Adrenal gland (tissue), 12 donors: ENCODE measurements around the gene NLRP3. TPM values are rescaled to one million over a fixed set of nuclear protein-coding genes. Genes with fewer than 3 reads are reported as not detected.
A peak's percentile ranks its signal among the peaks of the same experiment; 100 is the strongest.

Experiments
- DNase-seq, 7 donors: peaks; one replicate each; pipeline ENCODE4 v3.0.0-alpha.2; 2019 to 2020
- H3K27ac ChIP-seq, 5 donors: fragments of 200-600 bp; sonication (generic) in 4 of 5; 1 replicate in 3 of 5; 2 replicates in 2 of 5; pipeline versions ENCODE4 v1.5.1 to v1.8.0; 2016 to 2020; ENCODE audit warnings: mild to moderate bottlenecking in 1 of 5
- H3K27me3 ChIP-seq: fragments of 200-600 bp; 2 replicates; pipeline ENCODE4 v1.8.0; 2021
- H3K36me3 ChIP-seq, 2 donors: fragments of 200-600 bp; replicated peaks in 1 of 2; 1 replicate in 1 of 2; 2 replicates in 1 of 2; pipeline versions ENCODE4 v1.5.1 to v1.8.0; 2018 to 2022
- H3K4me1 ChIP-seq, 2 donors: fragments of 200-600 bp; replicated peaks in 1 of 2; 1 replicate in 1 of 2; 2 replicates in 1 of 2; pipeline versions ENCODE4 v1.5.1 to v1.8.0; 2018 to 2021
- H3K4me3 ChIP-seq, 4 donors: fragments of 200-600 bp; sonication (generic) in 3 of 4; one replicate each; pipeline ENCODE4 v1.5.1; 2016 to 2018
- H3K9me3 ChIP-seq, 3 donors: fragments of 200-600 bp; sonication (generic) in 1 of 3; replicated peaks in 1 of 3; 1 replicate in 2 of 3; 2 replicates in 1 of 3; pipeline versions ENCODE4 v1.5.1 to v1.8.0; 2016 to 2021
- CTCF ChIP-seq, 6 experiments: fragments of 450-650 bp in 4 of 6; fragments of 200-600 bp in 2 of 6; sonication (generic) in 1 of 6; IDR thresholded peaks; 1 replicate in 5 of 6; 2 replicates in 1 of 6; pipeline versions ENCODE4 v1.5.1 to v1.8.0; 2016 to 2021; ENCODE audit warnings: antibody characterized with exemption in 6 of 6, mild to moderate bottlenecking in 2 of 6, moderate library complexity in 1 of 6
- POLR2A ChIP-seq, 2 donors: fragments of 450-650 bp; IDR thresholded peaks; one replicate each; pipeline ENCODE4 v1.6.1; 2017; ENCODE audit warnings: antibody characterized with exemption in 2 of 2, mild to moderate bottlenecking in 2 of 2, moderate library complexity in 1 of 2
- WGBS, 4 donors: extraction: QIAGEN DNeasy Blood & Tissue Kit in 2 of 4; methylation state at CpG; one replicate each; pipeline versions ENCODE4 v1.1.5 to v1.1.7; 2013 to 2017; 5-methylcytosine and 5-hydroxymethylcytosine counted together
- intact Hi-C, 2 donors: fragments of 100-400 bp; cut with DNase I; formaldehyde crosslinking; loops; one replicate each; pipeline versions ENCODE4 v1.14.1 to v1.15.0; 2022 to 2023
- polyA plus RNA-seq, 3 donors: library from polyadenylated mRNA; stranded (reverse); fragments of 200-250 nt in 2 of 3; fragments of 350-450 nt in 1 of 3; fragmentation: Illumina TruSeq in 1 of 3; extraction: RNeasy Lipid Tissue Mini Kit (QIAGEN cat#74804) in 1 of 3; gene quantifications; one replicate each; pipeline ENCODE4 v1.2.3, GENCODE V29; 2013 to 2014
- total RNA-seq, 9 donors: library from RNA; depleted of rRNA in 4 of 9; stranded (reverse); fragments of >200 nt in 4 of 9; fragments of 120-200 nt in 1 of 9; fragmentation: NEBNext Ultra II Directional in 1 of 9; extraction: Animal tissue kit (Norgen Biotek cat#: 25700) in 1 of 9; gene quantifications; one replicate each; pipeline versions ENCODE4 v1.1.0 to v1.2.4, GENCODE V29; 2013 to 2023
- donor health status: healthy with polysubstance abuse.
- donor health status: Bipolar disorder and iron deficiency.
- donor health status: DM: yes; HTN: yes; CAD: no.
- donor health status: DM: no; HTN: no; CAD: no.
- donor health status: DM: no; HTN: no; CAD: no.
- donor health status: DM: yes; HTN: yes; CAD: no.

NLRP3 gene
- total and polyA plus RNA-seq, 12 donors, result 0.64 to 3.4 (median 1.7) TPM

- Histone ChIP-seq H3K27ac (no peak overlapping the region), H3K27me3 (no peaks in the 10 kb centered on the region), H3K9me3 (no peaks in the 10 kb centered on the region), H3K36me3 (no peaks in the 10 kb centered on the region), H3K4me3 (no peak overlapping the region), H3K4me1 (no peaks in the 10 kb centered on the region)
- 77 to 85% (median 81%) methylated on average over 9 of the region's 9 CpGs for WGBS, 4 donors
- intact Hi-C loops, result no loop called here
- no peak for DNase-seq
- no peak for TF ChIP-seq POLR2A (IDR thresholded peaks at IDR 0.05)
Measured at GRCh38 chr1:247431643-247432042, 15.7 kb downstream of the NLRP3 start.

DNA sequence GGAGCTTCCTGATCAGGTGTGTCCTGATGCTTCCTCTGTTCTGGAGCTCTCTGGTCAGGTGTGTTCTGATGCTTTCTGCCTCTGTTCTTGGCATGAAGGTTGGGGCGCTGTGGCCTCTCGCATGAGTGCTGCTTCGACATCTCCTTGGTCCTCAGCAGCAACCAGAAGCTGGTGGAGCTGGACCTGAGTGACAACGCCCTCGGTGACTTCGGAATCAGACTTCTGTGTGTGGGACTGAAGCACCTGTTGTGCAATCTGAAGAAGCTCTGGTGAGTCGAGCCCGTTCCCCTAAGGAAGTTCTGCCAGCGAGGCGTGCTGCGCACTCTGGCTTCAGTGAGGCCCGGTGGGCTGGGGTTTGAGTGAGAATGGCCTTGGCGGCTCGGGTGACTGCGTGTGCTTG lies 18.0 kb downstream of the NLRP3 start:
- DNase-seq, result no peak
- Histone ChIP-seq H3K27me3 (no peaks in the 10 kb centered on the region), H3K4me1 (no peaks in the 10 kb centered on the region), H3K4me3 (no peak overlapping the region), H3K36me3 (no peaks in the 10 kb centered on the region), H3K9me3 (no peaks in the 10 kb centered on the region), H3K27ac (no peak overlapping the region)
- intact Hi-C loops, result no loop called here
- WGBS, 4 donors, result 69 to 89% (median 74%) methylated on average over 12 to 15 of the region's 15 CpGs
- TF ChIP-seq POLR2A (IDR thresholded peaks at IDR 0.05), result no peak
- no peak for TF ChIP-seq CTCF (IDR thresholded peaks at IDR 0.05)

- intact Hi-C loops, result no loop called here
Measured at GRCh38 chr1:247435030-247435758, 19.2 kb downstream of the NLRP3 start.

GRCh38 chr1:247435759-247436147 lies 19.8 kb downstream of the NLRP3 start:
- TF ChIP-seq POLR2A (IDR thresholded peaks at IDR 0.05) (no peak), CTCF (IDR thresholded peaks at IDR 0.05) (no peak)
- WGBS, 4 donors, result 72 to 84% (median 77%) methylated on average over 3 of the region's 3 CpGs
- Histone ChIP-seq H3K27me3 (no peaks in the 10 kb centered on the region), H3K4me3 (no peak overlapping the region), H3K27ac (no peak overlapping the region), H3K36me3 (no peaks in the 10 kb centered on the region), H3K9me3 (no peaks in the 10 kb centered on the region), H3K4me1 (no peaks in the 10 kb centered on the region)
- intact Hi-C loops, result no loop called here
- no peak for DNase-seq

More at GRCh38 chr1:247435030-247435758, 19.2 kb downstream of the NLRP3 start:
- DNase-seq, result peak in 1 of 7 donors; percentile 5
- 59 to 66% (median 62%) methylated on average over 13 of the region's 13 CpGs for WGBS, 4 donors
- no peak overlapping the region for H3K27ac ChIP-seq
- TF ChIP-seq CTCF (IDR thresholded peaks at IDR 0.05) (no peak), POLR2A (IDR thresholded peaks at IDR 0.05) (no peak)
- no peaks in the 10 kb centered on the region for H3K27me3 ChIP-seq
- H3K4me1 ChIP-seq, result no peaks in the 10 kb centered on the region
- no peak overlapping the region for H3K4me3 ChIP-seq
- no peaks in the 10 kb centered on the region for H3K9me3 ChIP-seq
- no peaks in the 10 kb centered on the region for H3K36me3 ChIP-seq
